Progenitor cell of endocrine pancreas (in vitro differentiated cells): ENCODE measurements around the gene RNF150. TPM values are rescaled to one million over a fixed set of nuclear protein-coding genes. Genes with fewer than 3 reads are reported as not detected.

Source experiments
- DNase-seq: peaks from one replicate; pipeline ENCODE4 v3.0.0; 2021; ENCODE audit warnings: low spot score; ENCODE audit not compliant: unreplicated experiment
- H3K27ac Mint-ChIP-seq: 2 replicates; pipeline ENCODE4 v1.8.0; 2021; ENCODE audit warnings: mild to moderate bottlenecking, moderate library complexity, mixed read lengths
- H3K27me3 Mint-ChIP-seq: 2 replicates; pipeline ENCODE4 v1.8.0; 2021; ENCODE audit warnings: mixed read lengths
- H3K36me3 Mint-ChIP-seq: 2 replicates; pipeline ENCODE4 v1.8.0; 2022; ENCODE audit warnings: mixed read lengths; ENCODE audit not compliant: insufficient read depth
- H3K4me1 Mint-ChIP-seq: 2 replicates; pipeline ENCODE4 v1.8.0; 2021; ENCODE audit warnings: low read depth, mixed read lengths
- H3K4me3 Mint-ChIP-seq: 2 replicates; pipeline ENCODE4 v1.8.0; 2021; ENCODE audit warnings: low read depth, mild to moderate bottlenecking, moderate library complexity, mixed read lengths
- H3K9me3 Mint-ChIP-seq: 2 replicates; pipeline ENCODE4 v1.8.0; 2021; ENCODE audit warnings: low read depth, mixed read lengths
- total RNA-seq: library from RNA; stranded (reverse); gene quantifications from 2 replicates; pipeline ENCODE4 v1.2.1, GENCODE V29; 2021
- TF ChIP-seq, protein P1 (sequence below): fragments of 200-600 bp; sonication (generic); IDR thresholded peaks from one replicate; pipeline ENCODE4 v1.5.0; 2021; ENCODE audit warnings: antibody characterized with exemption, mild to moderate bottlenecking; ENCODE audit not compliant: unreplicated experiment

Gene RNF150
- total RNA-seq, 1 donor from 2014 or later = 23.1 TPM

DNA sequence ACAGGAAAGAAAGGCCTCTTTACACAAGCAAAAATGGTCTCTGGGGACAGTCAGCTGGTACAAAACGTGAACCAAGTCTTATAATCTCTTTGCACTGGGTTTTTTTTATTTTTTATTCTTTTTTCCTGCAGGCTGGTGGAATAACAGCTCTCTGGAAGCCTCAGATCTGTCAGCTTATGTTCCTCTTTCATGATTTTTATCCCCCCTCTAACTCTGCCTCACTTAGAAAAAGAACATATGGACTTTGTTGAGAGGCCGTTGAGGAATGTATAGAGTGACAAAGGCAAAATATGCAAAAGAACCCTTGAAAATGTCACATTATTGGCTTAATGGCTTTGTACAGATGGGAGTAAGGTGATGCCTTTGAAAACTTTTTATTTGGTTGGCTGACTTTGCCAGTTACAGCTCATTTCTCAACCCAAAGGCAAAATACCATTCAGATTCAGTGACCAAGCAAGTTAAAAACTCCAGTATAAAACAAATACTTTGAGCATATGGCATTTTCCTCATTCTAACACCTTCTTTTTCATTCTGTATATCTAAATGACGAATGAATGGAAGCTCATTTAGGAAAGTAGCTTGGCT lies 111.1 kb downstream of the RNF150 start:
- no peak for DNase-seq
- Mint-ChIP-seq H3K36me3 (peaks cover 4% of the 10 kb centered on the region), H3K27ac (no peak overlapping the region), H3K4me1 (peaks cover 17% of the 10 kb centered on the region), H3K9me3 (peaks cover 3% of the 10 kb centered on the region), H3K4me3 (no peak overlapping the region), H3K27me3 (no peaks in the 10 kb centered on the region)
- TF ChIP-seq, protein P1, sequence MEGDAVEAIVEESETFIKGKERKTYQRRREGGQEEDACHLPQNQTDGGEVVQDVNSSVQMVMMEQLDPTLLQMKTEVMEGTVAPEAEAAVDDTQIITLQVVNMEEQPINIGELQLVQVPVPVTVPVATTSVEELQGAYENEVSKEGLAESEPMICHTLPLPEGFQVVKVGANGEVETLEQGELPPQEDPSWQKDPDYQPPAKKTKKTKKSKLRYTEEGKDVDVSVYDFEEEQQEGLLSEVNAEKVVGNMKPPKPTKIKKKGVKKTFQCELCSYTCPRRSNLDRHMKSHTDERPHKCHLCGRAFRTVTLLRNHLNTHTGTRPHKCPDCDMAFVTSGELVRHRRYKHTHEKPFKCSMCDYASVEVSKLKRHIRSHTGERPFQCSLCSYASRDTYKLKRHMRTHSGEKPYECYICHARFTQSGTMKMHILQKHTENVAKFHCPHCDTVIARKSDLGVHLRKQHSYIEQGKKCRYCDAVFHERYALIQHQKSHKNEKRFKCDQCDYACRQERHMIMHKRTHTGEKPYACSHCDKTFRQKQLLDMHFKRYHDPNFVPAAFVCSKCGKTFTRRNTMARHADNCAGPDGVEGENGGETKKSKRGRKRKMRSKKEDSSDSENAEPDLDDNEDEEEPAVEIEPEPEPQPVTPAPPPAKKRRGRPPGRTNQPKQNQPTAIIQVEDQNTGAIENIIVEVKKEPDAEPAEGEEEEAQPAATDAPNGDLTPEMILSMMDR = no peak

DNA sequence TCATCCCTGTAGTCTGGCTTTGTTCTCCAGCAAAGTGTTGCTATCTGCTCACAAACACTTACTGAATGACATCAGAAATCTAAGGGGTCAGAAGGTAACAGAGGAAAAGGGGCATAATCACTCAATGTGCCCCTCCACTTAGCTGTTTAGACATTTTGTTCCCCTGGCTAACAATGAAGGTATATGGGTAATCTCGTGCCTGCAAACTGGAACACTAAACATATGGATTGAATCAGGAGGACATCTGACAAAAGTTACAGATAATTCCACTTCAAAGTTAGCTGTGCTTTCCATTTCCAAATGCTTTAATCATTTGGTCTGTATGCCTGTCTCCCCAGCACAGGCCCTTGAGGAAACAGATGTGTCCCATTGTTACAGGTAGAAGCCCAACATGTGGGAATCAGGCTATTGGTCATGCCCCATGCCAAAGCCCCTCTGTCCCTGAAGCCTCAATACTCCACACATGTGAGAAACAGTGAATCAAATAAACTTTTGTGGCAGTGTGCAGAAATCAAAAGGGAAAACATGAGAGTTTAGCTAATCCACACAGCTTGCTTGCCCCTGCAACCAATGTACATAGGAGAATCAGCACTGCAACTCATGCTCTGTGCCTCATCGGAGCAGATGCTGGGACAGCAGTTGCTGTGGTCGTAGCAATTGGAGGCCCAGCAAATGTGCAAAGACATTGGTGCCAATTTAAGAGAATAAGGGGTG lies 111.7 kb downstream of the RNF150 start:
- peaks cover 3% of the 10 kb centered on the region for H3K9me3 Mint-ChIP-seq
- H3K27me3 Mint-ChIP-seq = no peaks in the 10 kb centered on the region
- TF ChIP-seq, protein P1 = no peak
- DNase-seq = no peak
- peak overlapping the region; percentile 25 for H3K27ac Mint-ChIP-seq
- peaks cover 4% of the 10 kb centered on the region for H3K36me3 Mint-ChIP-seq
- H3K4me3 Mint-ChIP-seq = no peak overlapping the region
- H3K4me1 Mint-ChIP-seq = peaks cover 17% of the 10 kb centered on the region

DNA sequence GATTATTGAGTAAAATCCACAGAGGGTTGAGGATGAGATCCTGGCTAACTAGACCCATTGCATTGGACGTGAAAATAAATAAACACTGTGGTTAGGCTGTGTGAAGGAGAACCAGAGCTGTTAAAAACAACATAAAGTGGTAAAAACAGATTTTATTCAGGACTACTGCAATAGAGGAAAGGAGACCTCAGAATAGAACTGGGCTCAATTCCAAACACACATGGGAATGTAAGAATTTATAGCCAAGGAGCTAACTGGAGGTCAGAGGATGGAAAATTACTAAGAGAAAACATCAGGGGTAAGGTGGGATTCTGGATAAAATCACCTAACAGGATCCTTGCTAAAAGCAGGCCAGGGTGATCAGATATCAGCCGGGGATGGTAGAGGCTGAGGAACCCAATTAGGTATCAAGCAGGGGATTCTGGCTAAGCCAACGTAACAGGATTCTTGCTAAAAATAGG lies 112.4 kb downstream of the RNF150 start:
- DNase-seq = no peak
- Mint-ChIP-seq H3K27me3 (no peaks in the 10 kb centered on the region), H3K4me1 (peaks cover 17% of the 10 kb centered on the region), H3K4me3 (no peak overlapping the region), H3K27ac (no peak overlapping the region), H3K36me3 (peaks cover under 1% of the 10 kb centered on the region), H3K9me3 (peaks cover under 1% of the 10 kb centered on the region)
- TF ChIP-seq, protein P1 = no peak

DNA sequence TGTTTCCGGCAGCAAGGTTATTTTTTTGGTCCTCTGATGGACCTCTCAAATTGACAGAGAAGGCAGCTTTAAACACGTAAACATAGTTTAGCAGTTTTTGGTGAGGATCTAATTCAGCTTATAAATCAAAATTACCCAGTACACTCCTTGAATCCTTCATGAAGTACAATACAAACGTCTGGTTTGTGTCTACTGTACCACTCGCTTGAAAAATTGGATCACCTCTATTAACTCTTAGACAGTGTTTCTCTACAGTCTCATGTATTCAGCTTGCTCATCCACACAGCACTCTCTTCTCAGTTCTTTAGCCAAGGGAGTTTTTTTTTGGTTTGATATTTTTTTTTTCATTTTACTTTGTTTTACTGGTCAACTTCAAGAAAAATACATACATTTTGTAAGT lies 113.5 kb downstream of the RNF150 start:
- TF ChIP-seq, protein P1 = no peak
- no peak overlapping the region for H3K4me3 Mint-ChIP-seq
- no peak for DNase-seq
- no peaks in the 10 kb centered on the region for H3K27me3 Mint-ChIP-seq
- no peaks in the 10 kb centered on the region for H3K36me3 Mint-ChIP-seq
- H3K27ac Mint-ChIP-seq = peak overlapping the region; percentile 80
- H3K9me3 Mint-ChIP-seq = no peaks in the 10 kb centered on the region
- peaks cover 15% of the 10 kb centered on the region for H3K4me1 Mint-ChIP-seq

DNA sequence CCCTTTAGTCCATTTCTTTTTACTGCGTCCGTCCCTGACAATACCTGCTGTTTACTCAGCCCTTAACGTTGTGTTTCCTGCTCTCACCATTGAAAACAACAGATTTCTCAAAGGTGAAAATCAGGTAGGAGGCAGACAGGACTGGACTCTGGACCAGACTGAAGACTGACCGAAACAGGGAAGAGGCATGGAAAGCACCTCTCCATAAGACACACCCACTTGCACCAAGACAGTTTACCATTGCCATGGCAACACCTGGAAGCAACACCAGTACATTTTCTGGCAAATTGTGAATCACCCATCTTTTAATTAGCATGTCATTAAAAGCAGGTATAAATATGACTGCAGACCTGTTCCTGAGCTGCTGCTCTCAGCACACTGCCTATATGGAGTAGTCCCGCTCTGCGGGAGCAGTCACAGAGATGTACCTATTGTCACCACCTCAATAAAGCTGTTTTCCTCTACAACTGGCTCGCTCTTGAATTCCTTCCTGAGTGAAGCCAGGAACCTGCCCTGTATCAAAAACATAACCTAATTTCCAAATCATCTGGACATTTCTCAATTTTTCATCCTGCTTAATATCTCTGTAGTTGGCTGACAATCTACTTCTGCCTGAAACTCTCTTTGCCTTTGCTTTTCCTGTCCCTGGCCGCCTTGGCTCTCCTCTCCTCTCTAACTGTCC lies 117.0 kb downstream of the RNF150 start:
- TF ChIP-seq, protein P1 = no peak
- no peak for DNase-seq
- Mint-ChIP-seq H3K36me3 (no peaks in the 10 kb centered on the region), H3K4me1 (peaks cover 3% of the 10 kb centered on the region), H3K4me3 (no peak overlapping the region), H3K9me3 (no peaks in the 10 kb centered on the region), H3K27ac (no peak overlapping the region), H3K27me3 (no peaks in the 10 kb centered on the region)
